Measurements from ENCODE around the gene ITLN1.

The ITLN1 gene

DNA sequence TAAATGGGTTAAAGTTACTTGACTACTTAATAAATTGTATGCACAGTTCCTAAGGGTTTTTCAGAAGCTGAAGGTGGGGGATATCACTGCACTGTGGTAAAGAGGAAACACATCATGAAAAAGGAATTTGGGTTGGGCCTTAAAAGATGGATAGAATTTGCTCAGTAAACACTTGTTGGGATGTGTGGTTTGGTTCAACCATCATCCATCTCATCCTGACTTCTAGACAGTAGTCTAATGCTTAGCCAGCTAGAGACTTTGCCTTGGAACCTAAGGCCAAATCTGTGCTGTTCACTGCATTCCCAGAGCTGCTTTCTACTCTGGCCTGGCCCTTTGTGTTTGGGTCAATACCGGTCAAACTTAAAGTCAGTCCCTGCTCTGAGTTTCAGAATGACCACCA, 58.4 kb downstream of the ITLN1 start:
- DNase-seq (ENCODE audit: low read depth in 4 of 4, low spot score in 1 of 4): no peak

Measured in stimulated activated CD4-positive, alpha-beta T cell treated with anti-CD3 and anti-CD28 coated beads, Interleukin-1b, Interleukin-23, amount 100 ng/mL, for 24 hours (primary cell).